H1 (cell line): Measurements from ENCODE around the gene R3HDM4.

Source experiments
- ATF2 ChIP-seq: IDR thresholded peaks from 2 replicates; pipeline ENCODE4 v1.6.1; 2012; ENCODE audit warnings: low read length, inconsistent platforms
- BACH1 ChIP-seq: IDR thresholded peaks from 2 replicates; pipeline ENCODE4 v1.6.1; 2012; ENCODE audit warnings: low read length, improper control_type of control experiment
- CEBPB ChIP-seq: IDR thresholded peaks from 2 replicates; pipeline ENCODE4 v1.6.1; 2012; ENCODE audit warnings: low read depth, low read length
- CTCF ChIP-seq, 3 experiments: IDR thresholded peaks; 1 replicate in 2 of 3; 2 replicates in 1 of 3; pipeline versions ENCODE4 v1.5.1 to v1.6.1; 2011; ENCODE audit warnings: low read length in 3 of 3, mild to moderate bottlenecking in 3 of 3, inconsistent platforms in 2 of 3, low read depth in 1 of 3, moderate library complexity in 1 of 3; ENCODE audit not compliant: insufficient read depth in 1 of 3; ENCODE audit errors: control extremely low read depth in 1 of 3
- EZH2 ChIP-seq: fragments of 200-600 bp; sonication (generic); IDR thresholded peaks from 2 replicates; pipeline ENCODE4 v1.7.1; 2012; ENCODE audit warnings: low read depth, mild to moderate bottlenecking, moderate library complexity, low read length, inconsistent platforms; ENCODE audit not compliant: severe bottlenecking
- POLR2A ChIP-seq, 2 experiments: IDR thresholded peaks; 1 replicate in 1 of 2; 2 replicates in 1 of 2; pipeline ENCODE4 v1.6.1; 2011; ENCODE audit warnings: low read depth in 2 of 2, low read length in 2 of 2, mild to moderate bottlenecking in 2 of 2; ENCODE audit errors: control extremely low read depth in 1 of 2
- RAD21 ChIP-seq, 2 experiments: IDR thresholded peaks in 1 of 2; conservative IDR thresholded peaks in 1 of 2; 2 replicates each; pipeline ENCODE4 v1.6.1; 2011; ENCODE audit warnings: low read depth in 2 of 2, low read length in 2 of 2, improper control_type of control experiment in 1 of 2, inconsistent platforms in 1 of 2, mild to moderate bottlenecking in 1 of 2, moderate library complexity in 1 of 2
- RBBP5 ChIP-seq: IDR thresholded peaks from 2 replicates; pipeline ENCODE4 v1.7.1; 2012; ENCODE audit warnings: low read depth, mild to moderate bottlenecking, inconsistent platforms, low read length, moderate library complexity, borderline replicate concordance
- RNF2 ChIP-seq: fragments of 200-900, 300-1000 bp; sonication (generic); IDR thresholded peaks from 2 replicates; pipeline ENCODE4 v1.7.1; 2016; ENCODE audit warnings: borderline replicate concordance, low read depth, mild to moderate bottlenecking, antibody characterized with exemption, low read length; ENCODE audit not compliant: poor library complexity, severe bottlenecking; ENCODE audit errors: missing control alignments
- SAP30 ChIP-seq: fragments of 300-600 bp; sonication (generic); IDR thresholded peaks from 2 replicates; pipeline ENCODE4 v1.7.1; 2012; ENCODE audit warnings: low read length, moderate library complexity, mild to moderate bottlenecking, inconsistent platforms; ENCODE audit not compliant: insufficient read depth, insufficient replicate concordance
- ZNF274 ChIP-seq: IDR thresholded peaks from 2 replicates; pipeline ENCODE4 v1.7.0; 2012; ENCODE audit warnings: low read length, borderline replicate concordance; ENCODE audit errors: extremely low read depth

GRCh38 chr19:862581-863314 lies 50.3 kb downstream of the R3HDM4 start:
- TF ChIP-seq CEBPB = no peak
- TF ChIP-seq POLR2A (IDR thresholded peaks at IDR 0.05; ENCODE audit: control extremely low read depth in 1 of 2, low read depth in 2 of 2, low read length in 2 of 2) = no peak
- no peak for TF ChIP-seq CTCF (IDR thresholded peaks at IDR 0.05; ENCODE audit: control extremely low read depth in 1 of 3, insufficient read depth in 1 of 3, low read depth in 1 of 3, low read length in 3 of 3)
- no peak for TF ChIP-seq SAP30
- no peak for TF ChIP-seq RAD21 (IDR thresholded peaks at IDR 0.05 in 1 of 2, conservative IDR thresholded peaks at IDR 0.05 in 1 of 2; ENCODE audit: low read depth in 2 of 2, low read length in 2 of 2)
- TF ChIP-seq RNF2 = no peak
- TF ChIP-seq BACH1 = no peak
- TF ChIP-seq ATF2 = no peak
- no peak for TF ChIP-seq RBBP5
- TF ChIP-seq EZH2 = no peak
- TF ChIP-seq ZNF274 = no peak
